IMR-90 (cell line): ENCODE results near the gene PATJ. TPM values are rescaled to one million over a fixed set of nuclear protein-coding genes. Genes with fewer than 3 reads are reported as not detected.

Experiments
- ATAC-seq: fragments of 200-7000 bp; cut with Tn5 transposase; 2 replicates; pipeline ENCODE4 v1.9.1; 2020; ENCODE audit warnings: low read depth, mild to moderate bottlenecking, moderate library complexity
- BruUV-seq: library from RNA; stranded (reverse); fragments of 400-500 nt; replicated peaks from 2 replicates; lab custom pipeline; 2021; lab: Mats Ljungman, UMichigan
- CTCF ChIA-PET: fragments of 300-600 bp; formaldehyde crosslinking; extraction: SDS; loops from one replicate; lab custom pipeline; 2021; ENCODE audit warnings: antibody characterized with exemption; lab: Yijun Ruan, JAX
- POLR2A ChIA-PET: fragments of 300-600 bp; sonication (Branson Sonifier 250); formaldehyde crosslinking; loops from one replicate; lab custom pipeline; 2022; ENCODE audit warnings: antibody characterized with exemption; ENCODE audit not compliant: unreplicated experiment; lab: Charles Lee
- DNase-seq: peaks from one replicate; pipeline ENCODE4 v3.0.0; 2013
- H2AFZ ChIP-seq: replicated peaks from 2 replicates; pipeline ENCODE3; 2013; ENCODE audit warnings: low read length, mild to moderate bottlenecking; ENCODE audit not compliant: poor library complexity
- H2AK5ac ChIP-seq: 2 replicates; pipeline ENCODE4 v1.6.1; 2013; ENCODE audit warnings: low read depth, low read length, inconsistent platforms
- H2AK9ac ChIP-seq: replicated peaks from 2 replicates; pipeline ENCODE3; 2013; ENCODE audit warnings: mild to moderate bottlenecking, low read depth, low read length, moderate library complexity; ENCODE audit not compliant: poor library complexity
- H2BK120ac ChIP-seq: 2 replicates; pipeline ENCODE4 v1.6.1; 2013; ENCODE audit warnings: low read depth, low read length, inconsistent platforms
- H2BK15ac ChIP-seq: 3 replicates; pipeline ENCODE4 v1.6.1; 2013; ENCODE audit warnings: low read depth, low read length, inconsistent platforms
- H2BK20ac ChIP-seq: 2 replicates; pipeline ENCODE4 v1.6.1; 2013; ENCODE audit warnings: low read depth, mild to moderate bottlenecking, inconsistent platforms, low read length, moderate library complexity
- H2BK5ac ChIP-seq: 2 replicates; pipeline ENCODE4 v1.6.1; 2013; ENCODE audit warnings: mild to moderate bottlenecking, low read depth, low read length, inconsistent platforms; ENCODE audit not compliant: poor library complexity, severe bottlenecking
- H3K14ac ChIP-seq: replicated peaks from 2 replicates; pipeline ENCODE4 v1.6.1; 2013; ENCODE audit warnings: low read depth, low read length, inconsistent platforms
- H3K18ac ChIP-seq: 2 replicates; pipeline ENCODE4 v1.6.1; 2013; ENCODE audit warnings: low read depth, low read length, control low read depth
- H3K23ac ChIP-seq: 2 replicates; pipeline ENCODE4 v1.6.1; 2013; ENCODE audit warnings: low read depth, low read length, inconsistent platforms
- H3K27ac ChIP-seq: 2 replicates; pipeline ENCODE4 v1.5.1; 2013; ENCODE audit warnings: mild to moderate bottlenecking, control low read depth, low read length; ENCODE audit not compliant: insufficient read depth
- H3K27me3 ChIP-seq: 2 replicates; pipeline ENCODE4 v1.6.1; 2013; ENCODE audit warnings: low read length; ENCODE audit not compliant: control insufficient read depth, insufficient read depth
- H3K36me3 ChIP-seq: 2 replicates; pipeline ENCODE4 v1.6.1; 2013; ENCODE audit warnings: low read length, mixed read lengths; ENCODE audit not compliant: control insufficient read depth, insufficient read depth
- H3K4ac ChIP-seq: 2 replicates; pipeline ENCODE4 v1.6.1; 2013; ENCODE audit warnings: low read depth, low read length, inconsistent platforms
- H3K4me1 ChIP-seq: 2 replicates; pipeline ENCODE4 v1.6.1; 2013; ENCODE audit warnings: low read length, mixed read lengths; ENCODE audit not compliant: control insufficient read depth, insufficient read depth
- H3K4me2 ChIP-seq: 2 replicates; pipeline ENCODE4 v1.6.1; 2013; ENCODE audit warnings: low read depth, mild to moderate bottlenecking, control low read depth, low read length, moderate library complexity
- H3K4me3 ChIP-seq: 2 replicates; pipeline ENCODE4 v1.5.1; 2013; ENCODE audit warnings: low read depth, mild to moderate bottlenecking, control low read depth, low read length, moderate library complexity; ENCODE audit not compliant: insufficient read depth
- H3K56ac ChIP-seq: 2 replicates; pipeline ENCODE4 v1.6.1; 2013; ENCODE audit warnings: low read length, inconsistent platforms; ENCODE audit not compliant: insufficient read depth; ENCODE audit errors: extremely low read depth
- H3K79me1 ChIP-seq, 2 experiments: 2 replicates each; pipeline ENCODE4 v1.6.1; 2013; ENCODE audit warnings: low read length in 2 of 2, inconsistent platforms in 1 of 2, low read depth in 1 of 2
- H3K9ac ChIP-seq: 2 replicates; pipeline ENCODE4 v1.6.1; 2013; ENCODE audit warnings: low read depth, low read length, control low read depth
- H3K9me1 ChIP-seq: 2 replicates; pipeline ENCODE4 v1.6.1; 2013; ENCODE audit warnings: low read length, inconsistent platforms; ENCODE audit not compliant: insufficient read depth
- H3K9me3 ChIP-seq: 2 replicates; pipeline ENCODE4 v1.6.1; 2013; ENCODE audit warnings: low read length; ENCODE audit not compliant: control insufficient read depth, insufficient read depth
- H4K20me1 ChIP-seq: 2 replicates; pipeline ENCODE4 v1.6.1; 2013; ENCODE audit warnings: low read length, inconsistent platforms; ENCODE audit not compliant: insufficient read depth
- H4K5ac ChIP-seq: 2 replicates; pipeline ENCODE4 v1.6.1; 2013; ENCODE audit warnings: mild to moderate bottlenecking, low read depth, low read length, control low read depth
- H4K8ac ChIP-seq, 2 experiments: 2 replicates each; pipeline ENCODE4 v1.6.1; 2013; ENCODE audit warnings: low read depth in 2 of 2, low read length in 2 of 2, control low read depth in 1 of 2, inconsistent platforms in 1 of 2
- H4K91ac ChIP-seq: 2 replicates; pipeline ENCODE4 v1.6.1; 2013; ENCODE audit warnings: low read depth, low read length, inconsistent platforms; ENCODE audit not compliant: insufficient read depth
- CTCF ChIP-seq: conservative IDR thresholded peaks from 2 replicates; pipeline ENCODE4 v1.5.1; 2012; ENCODE audit warnings: mild to moderate bottlenecking, low read depth, low read length, improper control_type of control experiment
- MAZ ChIP-seq: IDR thresholded peaks from 2 replicates; pipeline ENCODE4 v1.6.1; 2012; ENCODE audit warnings: low read depth, mild to moderate bottlenecking, low read length, improper control_type of control experiment, moderate library complexity, borderline replicate concordance
- MXI1 ChIP-seq: IDR thresholded peaks from 2 replicates; pipeline ENCODE4 v1.6.1; 2012; ENCODE audit warnings: low read depth, mild to moderate bottlenecking, low read length, moderate library complexity, borderline replicate concordance
- WGBS, 2 experiments: methylation state at CpG; one replicate each; pipeline versions ENCODE4 v1.1.5 to v1.1.7; 2013; ENCODE audit warnings: missing lambda C conversion rate in 2 of 2; ENCODE audit not compliant: insufficient read length in 1 of 2; ENCODE audit errors: extremely low coverage in 2 of 2; 5-methylcytosine and 5-hydroxymethylcytosine counted together
- dilution Hi-C: fragments of 300-500 bp; cut with HindIII; formaldehyde crosslinking; loops from one replicate; pipeline ENCODE4 v1.14.3; 2018; ENCODE audit warnings: low sequenced_read_pairs; ENCODE audit not compliant: unreplicated experiment
- in situ Hi-C: fragments of 300-500 bp; cut with MboI; formaldehyde crosslinking; loops from 3 replicates; pipeline ENCODE4 v1.14.3; 2019; ENCODE audit warnings: low sequenced_read_pairs, inconsistent platforms, mixed read lengths
- intact Hi-C: fragments of 100-400 bp; cut with micrococcal nuclease; formaldehyde crosslinking; loops from 2 replicates; pipeline ENCODE4 v1.10.0; 2022
- polyA plus RNA-seq, 3 experiments: library from polyadenylated mRNA; depleted of rRNA; stranded (reverse); fragments of >200 nt; gene quantifications; 2 replicates each; pipeline ENCODE4 v1.2.3, GENCODE V29; 2012; ENCODE audit warnings: low replicate concordance in 1 of 3
- total RNA-seq: library from RNA; depleted of rRNA; stranded (reverse); fragments of >200 nt; gene quantifications from 2 replicates; pipeline ENCODE4 v1.2.3, GENCODE V29; 2012

The PATJ gene
- total and polyA plus RNA-seq, 2 of the 4 experiments (the other 2 are of a cell fraction): 2.0 to 3.4 TPM

GRCh38 chr1:62011006-62011405, 268.7 kb downstream of the PATJ start:
- WGBS, 2 experiments: no CpG with 5 or more reads among the region's 4 CpGs
- intact Hi-C loops: no loop called here
- POLR2A ChIA-PET: no interaction called here
- Histone ChIP-seq H2BK120ac (no peak overlapping the region), H3K9ac (no peak overlapping the region), H3K79me1 (no peaks in the 10 kb centered on the region), H3K4me1 (no peaks in the 10 kb centered on the region), H2BK15ac (no peak overlapping the region), H3K9me1 (no peaks in the 10 kb centered on the region), H3K14ac (no peak overlapping the region), H2BK20ac (no peak overlapping the region), H4K8ac (no peak overlapping the region), H3K4ac (no peak overlapping the region), H3K18ac (no peak overlapping the region), H3K56ac (no peak overlapping the region), H4K91ac (no peak overlapping the region), H2AK5ac (no peak overlapping the region), H4K5ac (no peak overlapping the region), H2AFZ (no peak overlapping the region), H3K4me3 (no peak overlapping the region), H3K27me3 (no peaks in the 10 kb centered on the region), H3K4me2 (no peak overlapping the region), H4K20me1 (no peaks in the 10 kb centered on the region), H3K23ac (no peak overlapping the region), H2BK5ac (no peak overlapping the region), H3K36me3 (no peaks in the 10 kb centered on the region), H3K9me3 (no peaks in the 10 kb centered on the region; the same call in 1 of the 2 replicates), H2AK9ac (no peak overlapping the region), H3K27ac (no peak overlapping the region)
- no peak for ATAC-seq
- TF ChIP-seq MXI1 (no peak), MAZ (no peak), CTCF (no peak)
- CTCF ChIA-PET: interaction anchor here (1.4 kb wide), 1 partner anchor 13 kb away, joined by 3 read pairs; no protein-coding TSS in a partner anchor
- BruUV-seq: no TSS peak
- in situ Hi-C loops: no loop called here
- dilution Hi-C loops: no loop called here
- DNase-seq: no peak
